Caco-2 (cell line): Measurements from ENCODE around the gene GUK1. TPM values are rescaled to one million over a fixed set of nuclear protein-coding genes. Genes with fewer than 3 reads are reported as not detected.

Source experiments
- Bru-seq: library from RNA; stranded (reverse); fragments of 400-500 nt; gene quantifications from one replicate; lab custom pipeline; 2021; lab: Mats Ljungman, UMichigan
- BruChase-seq, 2 experiments: library from RNA; stranded (reverse); fragments of 400-500 nt; gene quantifications; one replicate each; lab custom pipeline; 2021; lab: Mats Ljungman, UMichigan
- BruUV-seq: library from RNA; stranded (reverse); fragments of 400-500 nt; replicated peaks from 2 replicates; lab custom pipeline; 2021; lab: Mats Ljungman, UMichigan
- CTCF ChIA-PET: fragments of 300-600 bp; sonication (Branson Sonifier 250); formaldehyde crosslinking; loops from one replicate; lab custom pipeline; 2022; ENCODE audit warnings: antibody characterized with exemption; lab: Charles Lee
- POLR2A ChIA-PET: fragments of 300-600 bp; sonication (Branson Sonifier 250); formaldehyde crosslinking; loops from one replicate; lab custom pipeline; 2022; ENCODE audit warnings: antibody characterized with exemption; lab: Charles Lee
- DNase-seq, 2 experiments: peaks; one replicate each; pipeline versions ENCODE4 v3.0.0 to v3.0.0-alpha.2; 2020 to 2022
- H3K27me3 ChIP-seq: replicated peaks from 2 replicates; pipeline ENCODE4 v1.6.0; 2011; ENCODE audit warnings: low read length; ENCODE audit not compliant: control insufficient read depth, insufficient read depth
- H3K36me3 ChIP-seq: 2 replicates; pipeline ENCODE4 v1.5.1; 2011; ENCODE audit warnings: low read length; ENCODE audit not compliant: control insufficient read depth, insufficient read depth
- H3K4me1 ChIP-seq: fragments of 250-450 bp; sonication (Bioruptor Pico); 2 replicates; pipeline ENCODE4 v1.5.1; 2020; ENCODE audit warnings: mild to moderate bottlenecking
- H3K4me3 ChIP-seq: 2 replicates; pipeline ENCODE4 v1.5.1; 2011; ENCODE audit warnings: low read depth, mild to moderate bottlenecking, control low read depth, low read length
- H3K9me3 ChIP-seq: fragments of 250-450 bp; sonication (Bioruptor Pico); 2 replicates; pipeline ENCODE4 v1.5.1; 2020; ENCODE audit warnings: mild to moderate bottlenecking, moderate library complexity
- H3K27ac Mint-ChIP-seq: one replicate; pipeline ENCODE4 v1.8.0; 2022; ENCODE audit warnings: mixed read lengths; ENCODE audit not compliant: unreplicated experiment
- H3K27me3 Mint-ChIP-seq: one replicate; pipeline ENCODE4 v1.8.0; 2022; ENCODE audit warnings: mixed read lengths; ENCODE audit not compliant: insufficient read depth, unreplicated experiment
- H3K36me3 Mint-ChIP-seq: one replicate; pipeline ENCODE4 v1.8.0; 2022; ENCODE audit warnings: mild to moderate bottlenecking, mixed read lengths; ENCODE audit not compliant: insufficient read depth, unreplicated experiment
- H3K4me1 Mint-ChIP-seq: one replicate; pipeline ENCODE4 v1.8.0; 2022; ENCODE audit warnings: low read depth, mixed read lengths; ENCODE audit not compliant: unreplicated experiment
- H3K4me3 Mint-ChIP-seq: one replicate; pipeline ENCODE4 v1.8.0; 2022; ENCODE audit warnings: mild to moderate bottlenecking, moderate library complexity, mixed read lengths; ENCODE audit not compliant: unreplicated experiment
- H3K9me3 Mint-ChIP-seq: one replicate; pipeline ENCODE4 v1.8.0; 2022; ENCODE audit warnings: mixed read lengths; ENCODE audit not compliant: unreplicated experiment
- intact Hi-C: fragments of 100-400 bp; cut with micrococcal nuclease; formaldehyde crosslinking; loops from one replicate; pipeline ENCODE4 v1.10.0; 2022; ENCODE audit not compliant: unreplicated experiment
- long read RNA-seq: library from polyadenylated mRNA; stranded (forward); transcript quantifications from one replicate; pipeline ENCODE4 v2.0.0, GENCODE V29; 2022
- total RNA-seq: library from RNA; stranded (reverse); gene quantifications from 2 replicates; pipeline ENCODE4 v1.2.3, GENCODE V29; 2022
- TF ChIP-seq, protein P1 (sequence below), 2 experiments: fragments of 200-600 bp in 1 of 2; IDR thresholded peaks; 1 replicate in 1 of 2; 2 replicates in 1 of 2; pipeline versions ENCODE4 v1.5.1 to v1.8.0; 2011 to 2022; ENCODE audit warnings: antibody characterized with exemption in 1 of 2, control low read depth in 1 of 2, inconsistent platforms in 1 of 2, low read depth in 1 of 2, low read length in 1 of 2, mild to moderate bottlenecking in 1 of 2, moderate library complexity in 1 of 2; ENCODE audit not compliant: insufficient read depth in 1 of 2, severe bottlenecking in 1 of 2, unreplicated experiment in 1 of 2

GUK1 gene, protein sequence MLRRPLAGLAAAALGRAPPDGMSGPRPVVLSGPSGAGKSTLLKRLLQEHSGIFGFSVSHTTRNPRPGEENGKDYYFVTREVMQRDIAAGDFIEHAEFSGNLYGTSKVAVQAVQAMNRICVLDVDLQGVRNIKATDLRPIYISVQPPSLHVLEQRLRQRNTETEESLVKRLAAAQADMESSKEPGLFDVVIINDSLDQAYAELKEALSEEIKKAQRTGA
- total RNA-seq = 73.6 and 74.4 TPM in 2 replicates
- Bru-seq, nascent RNA = percentile 66 among the genes with signal in this experiment
- percentile 72 among the genes with signal in this experiment for BruChase-seq, experiment 1, labeled RNA remaining after a 2-hour chase
- BruChase-seq, experiment 2, labeled RNA remaining after a 6-hour chase = percentile 75 among the genes with signal in this experiment
- long read RNA-seq, transcript GUK1-210 (8 exons, 990 nt) = major isoform, 82 of 186 reads
- long read RNA-seq, transcript GUK1-208 (7 exons, 842 nt) = minor isoform, 12 of 186 reads
- long read RNA-seq, transcript GUK1-201 (9 exons, 1,084 nt) = minor isoform, 13 of 186 reads
- long read RNA-seq, partial matches to known transcripts = 15 of 186 reads
- long read RNA-seq, other reads (novel, unspliced or antisense) = 54 of 186 reads

DNA sequence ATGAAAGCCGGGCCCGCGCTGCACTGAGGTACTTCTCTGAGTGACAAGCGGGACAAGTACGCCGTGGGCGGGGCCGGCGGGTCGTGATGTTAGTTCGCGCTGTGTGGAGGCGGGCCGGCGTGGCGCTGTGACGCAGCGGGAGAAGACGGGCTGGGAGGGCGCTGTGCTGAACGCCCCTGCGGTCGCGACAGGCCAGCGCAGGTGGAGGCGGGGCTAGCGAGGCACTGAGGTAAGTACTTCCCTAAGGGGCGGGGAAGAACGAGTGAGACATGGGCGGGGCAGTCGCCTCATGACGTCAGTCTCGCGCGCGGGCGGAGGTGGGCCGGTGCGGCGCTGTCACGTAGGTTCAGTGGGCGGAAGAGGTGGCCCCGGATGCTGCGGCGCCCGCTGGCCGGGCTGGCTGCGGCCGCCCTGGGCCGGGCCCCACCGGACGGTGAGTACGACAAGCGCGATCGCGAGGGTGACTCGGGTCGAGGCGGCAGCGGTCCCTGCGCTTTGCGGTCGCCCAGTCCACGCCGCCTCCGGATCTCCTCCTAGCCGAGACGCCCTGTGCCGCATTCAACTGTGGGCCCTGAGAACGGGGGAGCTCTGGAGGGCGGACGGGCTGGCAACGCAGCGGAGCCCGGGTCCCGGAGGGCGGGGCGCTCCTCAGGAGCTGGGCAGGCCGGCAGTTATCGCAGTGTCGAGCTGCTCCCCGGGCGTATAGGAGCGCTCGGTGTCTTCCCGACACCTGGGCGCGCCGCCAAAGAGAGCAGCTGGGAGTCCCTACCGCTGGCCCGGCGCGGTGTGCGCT is at the start of gene GUK1:
Gene GUK1, plus strand, starts transcription at position 349 of the 793 bp plus-strand sequence. Its CDS starts 24 bp downstream, at position 373.
- TF ChIP-seq, protein P1, sequence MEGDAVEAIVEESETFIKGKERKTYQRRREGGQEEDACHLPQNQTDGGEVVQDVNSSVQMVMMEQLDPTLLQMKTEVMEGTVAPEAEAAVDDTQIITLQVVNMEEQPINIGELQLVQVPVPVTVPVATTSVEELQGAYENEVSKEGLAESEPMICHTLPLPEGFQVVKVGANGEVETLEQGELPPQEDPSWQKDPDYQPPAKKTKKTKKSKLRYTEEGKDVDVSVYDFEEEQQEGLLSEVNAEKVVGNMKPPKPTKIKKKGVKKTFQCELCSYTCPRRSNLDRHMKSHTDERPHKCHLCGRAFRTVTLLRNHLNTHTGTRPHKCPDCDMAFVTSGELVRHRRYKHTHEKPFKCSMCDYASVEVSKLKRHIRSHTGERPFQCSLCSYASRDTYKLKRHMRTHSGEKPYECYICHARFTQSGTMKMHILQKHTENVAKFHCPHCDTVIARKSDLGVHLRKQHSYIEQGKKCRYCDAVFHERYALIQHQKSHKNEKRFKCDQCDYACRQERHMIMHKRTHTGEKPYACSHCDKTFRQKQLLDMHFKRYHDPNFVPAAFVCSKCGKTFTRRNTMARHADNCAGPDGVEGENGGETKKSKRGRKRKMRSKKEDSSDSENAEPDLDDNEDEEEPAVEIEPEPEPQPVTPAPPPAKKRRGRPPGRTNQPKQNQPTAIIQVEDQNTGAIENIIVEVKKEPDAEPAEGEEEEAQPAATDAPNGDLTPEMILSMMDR (IDR thresholded peaks at IDR 0.05; ENCODE audit: insufficient read depth in 1 of 2, low read depth in 1 of 2, low read length in 1 of 2, severe bottlenecking in 1 of 2, unreplicated experiment in 1 of 2) = peak in 1 of 2 experiments; percentile 23
- 0 out of 2 replicates have a peak, but pooled peaks cover 1% of the 10 kb centered on the region for H3K36me3 ChIP-seq
- H3K27ac Mint-ChIP-seq = peak within 1 kb of the TSS; percentile 91
- H3K4me1 ChIP-seq = peaks cover 5% of the 10 kb centered on the region
- DNase-seq = peak; percentile 100
- H3K4me3 ChIP-seq = peak within 1 kb of the TSS; percentile 90
- no peaks in the 10 kb centered on the region for H3K9me3 ChIP-seq
- H3K36me3 Mint-ChIP-seq = peaks cover 21% of the 10 kb centered on the region
- intact Hi-C loops = loop anchor here (1.0 to 10.0 kb wide), 5 partner anchors 9 to 125 kb away; partner anchors contain the start of genes ARF1 and IBA57
- CTCF ChIA-PET = interaction anchor here (1.5 to 2.3 kb wide), 2 partner anchors 9 to 25 kb away, joined by 4 to 10 read pairs; partner anchors contain the start of gene IBA57
- no peaks in the 10 kb centered on the region for H3K27me3 ChIP-seq
- POLR2A ChIA-PET = interaction anchor here (1.1 to 1.4 kb wide), 3 partner anchors 9 to 30 kb away, joined by 4 to 9 read pairs (median 8); partner anchors contain the start of gene IBA57
- peak within 1 kb of the TSS; percentile 85 for H3K4me3 Mint-ChIP-seq
- no peaks in the 10 kb centered on the region for H3K4me1 Mint-ChIP-seq
- BruUV-seq = TSS peak; percentile 76
- H3K27me3 Mint-ChIP-seq = no peaks in the 10 kb centered on the region
- no peaks in the 10 kb centered on the region for H3K9me3 Mint-ChIP-seq

DNA sequence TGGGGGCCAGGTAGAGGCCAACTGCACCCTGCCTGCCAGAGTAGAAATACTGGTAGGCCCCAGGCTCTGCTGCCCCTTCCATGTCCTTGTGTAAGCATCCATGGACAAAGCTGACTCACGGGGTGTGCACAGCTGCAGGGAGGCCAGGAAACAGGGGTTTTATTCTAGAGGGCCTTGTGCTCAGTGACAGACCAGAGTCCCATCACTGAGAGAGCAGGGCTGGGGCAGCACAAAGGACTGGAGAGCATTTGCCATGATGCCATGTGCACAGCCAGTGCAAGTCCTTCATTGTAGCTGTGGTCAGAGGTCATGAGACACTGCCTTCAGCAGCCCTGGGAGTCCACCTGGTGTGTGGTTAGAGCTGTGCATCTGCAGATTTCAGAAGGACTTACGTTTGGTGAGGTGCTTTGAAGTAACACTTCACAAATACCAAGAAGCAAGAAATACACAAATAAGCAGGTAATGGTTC is 49.4 kb upstream of the GUK1 start:
- Mint-ChIP-seq H3K36me3 (peaks cover 96% of the 10 kb centered on the region), H3K27ac (no peak overlapping the region), H3K27me3 (no peaks in the 10 kb centered on the region), H3K9me3 (peaks cover 17% of the 10 kb centered on the region), H3K4me3 (no peak overlapping the region), H3K4me1 (peaks cover 13% of the 10 kb centered on the region)
- H3K4me3 ChIP-seq = no peak overlapping the region
- no peaks in the 10 kb centered on the region for H3K27me3 ChIP-seq
- intact Hi-C loops = no loop called here
- DNase-seq = peak in 1 of 2 experiments; percentile 26
- CTCF ChIA-PET = no interaction called here
- BruUV-seq = no TSS peak
- POLR2A ChIA-PET = no interaction called here
- TF ChIP-seq, protein P1 (IDR thresholded peaks at IDR 0.05; ENCODE audit: insufficient read depth in 1 of 2, low read depth in 1 of 2, low read length in 1 of 2, severe bottlenecking in 1 of 2, unreplicated experiment in 1 of 2) = no peak
- H3K9me3 ChIP-seq = peaks cover 9% of the 10 kb centered on the region; the same call in 1 of the 2 replicates
- H3K4me1 ChIP-seq = peaks cover 12% of the 10 kb centered on the region
- H3K36me3 ChIP-seq = peaks cover 12% of the 10 kb centered on the region
